ENCODE results near the gene MYMK. TPM values are rescaled to one million over a fixed set of nuclear protein-coding genes. Genes with fewer than 3 reads are reported as not detected.

The MYMK gene
- total and polyA plus RNA-seq, 2 of the 8 experiments (the other 6 are each of a cell fraction or from before 2014, with no cell fraction given) = not detected

GRCh38 chr9:133553123-133553522 lies 28.4 kb upstream of the MYMK start (continued):
- peak; percentile 41 for TF ChIP-seq MAX (IDR thresholded peaks at IDR 0.05)
- TF ChIP-seq RAD21 (IDR thresholded peaks at IDR 0.05 in 1 of 2, conservative IDR thresholded peaks at IDR 0.05 in 1 of 2; ENCODE audit: low read depth in 2 of 2, low read length in 2 of 2) = peak in 1 of 2 experiments; percentile 16; a peak in 1 of 4 replicates
- no peak for TF ChIP-seq SP1 (IDR thresholded peaks at IDR 0.05; ENCODE audit: low read depth, low read length)
